WTC11 (cell line): ENCODE measurements around the gene CMTM7. TPM values are rescaled to one million over a fixed set of nuclear protein-coding genes. Genes with fewer than 3 reads are reported as not detected.
A peak's percentile ranks its signal among the peaks of the same experiment; 100 is the strongest.

Experiments used
- ATAC-seq: fragments of 200-7000 bp; cut with Tn5 transposase; 2 replicates; pipeline ENCODE4 v1.10.0; 2021; ENCODE audit warnings: mild to moderate bottlenecking, moderate library complexity
- CTCF ChIA-PET: fragments of 300-600 bp; sonication (Branson Sonifier 250); formaldehyde crosslinking; loops from one replicate; lab custom pipeline; 2021; ENCODE audit warnings: antibody characterized with exemption; lab: Charles Lee
- POLR2A ChIA-PET: fragments of 350-600 bp; sonication (Branson Sonifier 250); formaldehyde crosslinking; loops from one replicate; lab custom pipeline; 2021; ENCODE audit warnings: antibody characterized with exemption; lab: Charles Lee
- DNase-seq: peaks from one replicate; pipeline ENCODE4 v3.0.0; 2021; ENCODE audit warnings: low spot score
- H3K27ac Mint-ChIP-seq: 2 replicates; pipeline ENCODE4 v1.8.0; 2021; ENCODE audit warnings: mixed read lengths
- H3K27me3 Mint-ChIP-seq: 2 replicates; pipeline ENCODE4 v1.8.0; 2021; ENCODE audit warnings: low read depth, mild to moderate bottlenecking, moderate library complexity, mixed read lengths
- H3K36me3 Mint-ChIP-seq: 2 replicates; pipeline ENCODE4 v1.8.0; 2021; ENCODE audit warnings: mixed read lengths
- H3K4me1 Mint-ChIP-seq: 2 replicates; pipeline ENCODE4 v1.8.0; 2022; ENCODE audit warnings: mixed read lengths
- H3K4me3 Mint-ChIP-seq: 2 replicates; pipeline ENCODE4 v1.8.0; 2021; ENCODE audit warnings: mild to moderate bottlenecking, moderate library complexity, mixed read lengths
- H3K9me3 Mint-ChIP-seq: 2 replicates; pipeline ENCODE4 v1.8.0; 2021; ENCODE audit warnings: mixed read lengths
- AFF4 ChIP-seq: sonication (generic); formaldehyde crosslinking; IDR thresholded peaks from 2 replicates; pipeline ENCODE4 v1.8.1; 2023; ENCODE audit warnings: mild to moderate bottlenecking, missing genetic modification reagents, borderline replicate concordance
- CBFB ChIP-seq: sonication (generic); formaldehyde crosslinking; IDR thresholded peaks from 2 replicates; pipeline ENCODE4 v1.8.1; 2022; ENCODE audit warnings: mild to moderate bottlenecking, low read depth, missing genetic modification reagents
- CTCF ChIP-seq: fragments of 200-600 bp; IDR thresholded peaks from 2 replicates; pipeline ENCODE4 v1.8.0; 2022; ENCODE audit warnings: antibody characterized with exemption
- E2F1 ChIP-seq: sonication (generic); formaldehyde crosslinking; IDR thresholded peaks from 2 replicates; pipeline ENCODE4 v1.8.0; 2022; ENCODE audit warnings: mild to moderate bottlenecking, missing genetic modification reagents
- ESRRA ChIP-seq: sonication (generic); formaldehyde crosslinking; IDR thresholded peaks from 2 replicates; pipeline ENCODE4 v1.8.1; 2022; ENCODE audit warnings: mild to moderate bottlenecking, missing genetic modification reagents, borderline replicate concordance
- MLX ChIP-seq: sonication (generic); formaldehyde crosslinking; IDR thresholded peaks from 2 replicates; pipeline ENCODE4 v1.8.1; 2023; ENCODE audit warnings: mild to moderate bottlenecking, missing genetic modification reagents, moderate library complexity
- NFE2L1 ChIP-seq: sonication (generic); formaldehyde crosslinking; IDR thresholded peaks from 2 replicates; pipeline ENCODE4 v1.8.1; 2023; ENCODE audit warnings: missing genetic modification reagents
- RORB ChIP-seq: fragments of 250-450 bp; sonication (Bioruptor Pico); IDR thresholded peaks from 2 replicates; pipeline ENCODE4 v1.9.0; 2021; ENCODE audit warnings: mild to moderate bottlenecking
- TEAD4 ChIP-seq: sonication (generic); formaldehyde crosslinking; IDR thresholded peaks from 2 replicates; pipeline ENCODE4 v1.8.0; 2022; ENCODE audit warnings: mild to moderate bottlenecking, missing genetic modification reagents
- ZBTB21 ChIP-seq: sonication (generic); formaldehyde crosslinking; IDR thresholded peaks from 2 replicates; pipeline ENCODE4 v1.8.1; 2023; ENCODE audit warnings: mild to moderate bottlenecking, missing genetic modification reagents, borderline replicate concordance
- ZNF512 ChIP-seq: sonication (generic); formaldehyde crosslinking; IDR thresholded peaks from 2 replicates; pipeline ENCODE4 v1.8.1; 2022; ENCODE audit warnings: missing genetic modification reagents, borderline replicate concordance
- total RNA-seq: library from RNA; stranded (reverse); gene quantifications from 3 replicates; pipeline ENCODE4 v1.2.3, GENCODE V29; 2021
- TF ChIP-seq, protein P1 (sequence below): fragments of 250-450 bp; sonication (Bioruptor Pico); IDR thresholded peaks from 2 replicates; pipeline ENCODE4 v1.9.0; 2021; ENCODE audit warnings: mild to moderate bottlenecking
- TF ChIP-seq, protein P2 (sequence below): sonication (generic); formaldehyde crosslinking; IDR thresholded peaks from 2 replicates; pipeline ENCODE4 v1.8.0; 2023; ENCODE audit warnings: mild to moderate bottlenecking, missing genetic modification reagents

The CMTM7 gene
- total RNA-seq, 1 experiment from 2014 or later = 23.4 TPM

DNA sequence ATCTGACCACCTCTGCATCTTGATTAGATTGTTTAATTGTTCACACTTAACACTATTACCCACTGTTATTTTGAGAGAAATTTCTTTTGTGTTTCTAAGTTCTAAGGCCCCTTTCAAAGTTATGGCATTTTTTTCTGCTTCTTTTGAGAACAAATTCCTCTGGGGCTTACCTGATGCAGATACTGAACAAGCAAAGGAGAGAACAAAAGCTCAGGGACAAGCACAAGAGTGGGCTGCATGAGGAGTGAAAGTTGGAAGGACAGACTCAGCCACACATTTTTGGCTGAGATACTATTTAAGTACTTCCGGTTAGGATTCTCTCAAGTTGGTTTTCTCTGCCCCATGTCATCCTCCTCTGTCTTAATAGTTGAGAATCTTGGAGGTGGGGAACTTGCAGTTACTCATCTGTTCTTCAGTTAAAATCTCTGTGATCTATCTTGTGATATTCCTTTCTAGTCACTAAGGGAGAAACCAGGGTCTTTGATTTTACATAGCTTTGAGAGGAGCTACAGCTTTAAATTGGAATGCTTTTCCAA lies 56.3 kb downstream of the CMTM7 start:
- CTCF ChIA-PET = interaction anchor here (1.0 to 2.1 kb wide), 3 partner anchors 12 to 73 kb away, joined by 5 to 14 read pairs (median 6); no protein-coding TSS in a partner anchor
- H3K36me3 Mint-ChIP-seq = peaks cover 13% of the 10 kb centered on the region
- POLR2A ChIA-PET = no interaction called here
- no peak overlapping the region for H3K4me3 Mint-ChIP-seq
- peak; percentile 68 for ATAC-seq
- no peak for DNase-seq
- H3K27me3 Mint-ChIP-seq = no peaks in the 10 kb centered on the region
- H3K4me1 Mint-ChIP-seq = peaks cover 16% of the 10 kb centered on the region
- TF ChIP-seq TEAD4 (no peak), E2F1 (CRISPR knock-in tag) (no peak), MLX (CRISPR knock-in tag) (no peak), ZBTB21 (no peak), RORB (CRISPR knock-in tag) (no peak), NFE2L1 (no peak)
- TF ChIP-seq, protein P1, sequence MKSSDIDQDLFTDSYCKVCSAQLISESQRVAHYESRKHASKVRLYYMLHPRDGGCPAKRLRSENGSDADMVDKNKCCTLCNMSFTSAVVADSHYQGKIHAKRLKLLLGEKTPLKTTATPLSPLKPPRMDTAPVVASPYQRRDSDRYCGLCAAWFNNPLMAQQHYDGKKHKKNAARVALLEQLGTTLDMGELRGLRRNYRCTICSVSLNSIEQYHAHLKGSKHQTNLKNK = no peak
- TF ChIP-seq, protein P2, sequence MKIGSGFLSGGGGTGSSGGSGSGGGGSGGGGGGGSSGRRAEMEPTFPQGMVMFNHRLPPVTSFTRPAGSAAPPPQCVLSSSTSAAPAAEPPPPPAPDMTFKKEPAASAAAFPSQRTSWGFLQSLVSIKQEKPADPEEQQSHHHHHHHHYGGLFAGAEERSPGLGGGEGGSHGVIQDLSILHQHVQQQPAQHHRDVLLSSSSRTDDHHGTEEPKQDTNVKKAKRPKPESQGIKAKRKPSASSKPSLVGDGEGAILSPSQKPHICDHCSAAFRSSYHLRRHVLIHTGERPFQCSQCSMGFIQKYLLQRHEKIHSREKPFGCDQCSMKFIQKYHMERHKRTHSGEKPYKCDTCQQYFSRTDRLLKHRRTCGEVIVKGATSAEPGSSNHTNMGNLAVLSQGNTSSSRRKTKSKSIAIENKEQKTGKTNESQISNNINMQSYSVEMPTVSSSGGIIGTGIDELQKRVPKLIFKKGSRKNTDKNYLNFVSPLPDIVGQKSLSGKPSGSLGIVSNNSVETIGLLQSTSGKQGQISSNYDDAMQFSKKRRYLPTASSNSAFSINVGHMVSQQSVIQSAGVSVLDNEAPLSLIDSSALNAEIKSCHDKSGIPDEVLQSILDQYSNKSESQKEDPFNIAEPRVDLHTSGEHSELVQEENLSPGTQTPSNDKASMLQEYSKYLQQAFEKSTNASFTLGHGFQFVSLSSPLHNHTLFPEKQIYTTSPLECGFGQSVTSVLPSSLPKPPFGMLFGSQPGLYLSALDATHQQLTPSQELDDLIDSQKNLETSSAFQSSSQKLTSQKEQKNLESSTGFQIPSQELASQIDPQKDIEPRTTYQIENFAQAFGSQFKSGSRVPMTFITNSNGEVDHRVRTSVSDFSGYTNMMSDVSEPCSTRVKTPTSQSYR (CRISPR knock-in tag) = no peak
- TF ChIP-seq, all 79 proteins: peak for 0
- Mint-ChIP-seq H3K27ac (peak overlapping the region; percentile 36; the same call in 1 of the 2 replicates), H3K9me3 (no peaks in the 10 kb centered on the region; the same call in 1 of the 2 replicates)

- ChIA-PET CTCF (interaction anchor here (1.0 to 2.1 kb wide), 3 partner anchors 11 to 74 kb away, joined by 5 to 14 read pairs (median 6); no protein-coding TSS in a partner anchor), POLR2A (interaction anchor here (0.7 kb wide), 2 partner anchors 153 to 551 kb away, joined by 3 to 5 read pairs; no protein-coding TSS in a partner anchor)
- no peak for DNase-seq
- TF ChIP-seq ESRRA (CRISPR knock-in tag) (no peak), E2F1 (CRISPR knock-in tag) (no peak), CTCF (no peak), AFF4 (CRISPR knock-in tag) (no peak), ZNF512 (no peak), CBFB (CRISPR knock-in tag) (no peak)
- H3K36me3 Mint-ChIP-seq = peaks cover 8% of the 10 kb centered on the region
- no peak overlapping the region for H3K4me3 Mint-ChIP-seq
- no peaks in the 10 kb centered on the region for H3K27me3 Mint-ChIP-seq
- peaks cover 16% of the 10 kb centered on the region for H3K4me1 Mint-ChIP-seq
- no peak for ATAC-seq
- no peaks in the 10 kb centered on the region; the same call in 1 of the 2 replicates for H3K9me3 Mint-ChIP-seq
- H3K27ac Mint-ChIP-seq = peak overlapping the region; percentile 64
These were observed 57.2 kb downstream of the CMTM7 start for GRCh38 chr3:32448686-32449474.
